Activated naive CD8-positive, alpha-beta T cell treated with anti-CD3 and anti-CD28 coated beads for 36 hours (primary cell): Measurements from ENCODE around the gene PTPRG. TPM values are rescaled to one million over a fixed set of nuclear protein-coding genes. Genes with fewer than 3 reads are reported as not detected.
"Not testable (repeated sequence)": the region's sequence is repeated elsewhere in the genome, so short reads cannot be mapped to it uniquely, and the experiment has no call there.

ENCODE experiments used
- DNase-seq: peaks from one replicate; pipeline ENCODE4 v3.0.0; 2021
- H3K27ac Mint-ChIP-seq: one replicate; pipeline ENCODE4 v1.8.0; 2022; ENCODE audit warnings: mild to moderate bottlenecking, moderate library complexity, mixed read lengths
- H3K27me3 Mint-ChIP-seq: one replicate; pipeline ENCODE4 v1.8.0; 2022; ENCODE audit warnings: mild to moderate bottlenecking, mixed read lengths
- H3K36me3 Mint-ChIP-seq: one replicate; pipeline ENCODE4 v1.8.0; 2021; ENCODE audit warnings: mild to moderate bottlenecking, mixed read lengths
- H3K4me1 Mint-ChIP-seq: one replicate; pipeline ENCODE4 v1.8.0; 2021; ENCODE audit warnings: mixed read lengths
- H3K4me3 Mint-ChIP-seq: one replicate; pipeline ENCODE4 v1.8.0; 2022; ENCODE audit warnings: mild to moderate bottlenecking, moderate library complexity, mixed read lengths
- H3K9me3 Mint-ChIP-seq: one replicate; pipeline ENCODE4 v1.8.0; 2022; ENCODE audit warnings: mixed read lengths
- total RNA-seq, 2 experiments: library from RNA; stranded (reverse); gene quantifications; one replicate each; pipeline ENCODE4 v1.2.3, GENCODE V29; 2021

Gene PTPRG
- total RNA-seq, 2 experiments from 2014 or later: 0.06 to 0.16 TPM

DNA sequence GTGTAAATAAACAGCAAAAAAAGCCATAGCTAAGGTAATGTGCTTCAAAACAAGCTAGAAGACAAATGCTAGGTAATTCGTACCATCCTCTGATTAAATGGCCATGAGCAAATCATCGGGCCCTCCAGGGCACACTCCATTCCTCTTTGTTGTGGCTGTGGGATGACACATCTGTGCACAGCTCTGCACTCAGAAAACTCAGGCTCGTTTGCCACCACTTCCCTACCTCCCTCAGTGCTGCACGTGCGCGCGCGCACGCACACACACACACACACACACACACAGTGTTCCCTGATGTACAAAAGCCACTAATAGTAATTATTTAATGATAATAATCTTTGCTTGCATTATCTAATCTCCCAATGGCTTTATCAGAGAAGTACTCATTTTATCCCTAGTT lies 475.4 kb downstream of the PTPRG start:
- Mint-ChIP-seq H3K4me1 (no peaks in the 10 kb centered on the region), H3K36me3 (no peaks in the 10 kb centered on the region), H3K4me3 (no peak overlapping the region), H3K27me3 (no peaks in the 10 kb centered on the region), H3K27ac (no peak overlapping the region), H3K9me3 (no peaks in the 10 kb centered on the region)
- DNase-seq: no peak

DNA sequence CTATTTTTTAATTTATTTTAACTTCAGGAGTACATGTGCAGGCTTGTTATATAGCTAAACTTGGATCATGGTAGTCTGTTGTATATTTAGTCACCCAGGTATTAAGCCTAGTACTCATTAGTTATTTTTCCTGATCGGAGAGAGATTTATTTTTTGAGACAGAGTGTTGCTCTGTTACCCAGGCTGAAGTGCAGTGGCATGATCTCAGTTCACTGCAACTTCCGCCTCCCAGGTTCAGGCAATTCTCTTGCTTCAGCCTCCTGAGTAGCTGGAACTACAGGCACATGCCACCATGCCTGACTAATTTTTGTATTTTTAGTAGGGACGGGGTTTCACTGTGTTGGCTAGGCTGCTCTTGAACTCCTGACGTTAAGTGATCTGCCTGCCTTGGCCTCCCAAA lies 477.4 kb downstream of the PTPRG start:
- H3K27me3 Mint-ChIP-seq, H3K9me3 Mint-ChIP-seq, H3K36me3 Mint-ChIP-seq, H3K27ac Mint-ChIP-seq, H3K4me3 Mint-ChIP-seq, H3K4me1 Mint-ChIP-seq, DNase-seq: not testable (repeated sequence)

DNA sequence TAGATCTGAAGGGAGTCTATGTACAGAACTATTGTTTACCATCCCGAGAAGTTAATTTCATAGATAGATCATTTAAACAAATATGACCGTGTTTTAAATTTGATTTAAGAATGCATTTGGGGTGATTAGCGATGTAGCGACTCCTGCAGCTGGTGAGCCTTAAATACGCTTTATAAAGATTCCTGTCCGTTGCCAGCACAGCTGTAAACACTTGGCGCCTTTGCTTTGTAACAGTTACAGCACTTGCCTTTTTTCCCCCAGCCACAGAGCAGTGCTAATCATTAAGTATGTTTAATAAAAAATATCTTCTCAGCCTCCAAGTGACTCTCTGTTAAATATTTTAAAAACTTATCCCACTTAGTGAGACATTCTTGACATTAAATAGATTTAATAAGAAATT lies 478.2 kb downstream of the PTPRG start:
- no peak for DNase-seq
- Mint-ChIP-seq H3K27ac (no peak overlapping the region), H3K4me3 (no peak overlapping the region), H3K36me3 (no peaks in the 10 kb centered on the region), H3K9me3 (no peaks in the 10 kb centered on the region), H3K4me1 (no peaks in the 10 kb centered on the region), H3K27me3 (peaks cover 3% of the 10 kb centered on the region)

DNA sequence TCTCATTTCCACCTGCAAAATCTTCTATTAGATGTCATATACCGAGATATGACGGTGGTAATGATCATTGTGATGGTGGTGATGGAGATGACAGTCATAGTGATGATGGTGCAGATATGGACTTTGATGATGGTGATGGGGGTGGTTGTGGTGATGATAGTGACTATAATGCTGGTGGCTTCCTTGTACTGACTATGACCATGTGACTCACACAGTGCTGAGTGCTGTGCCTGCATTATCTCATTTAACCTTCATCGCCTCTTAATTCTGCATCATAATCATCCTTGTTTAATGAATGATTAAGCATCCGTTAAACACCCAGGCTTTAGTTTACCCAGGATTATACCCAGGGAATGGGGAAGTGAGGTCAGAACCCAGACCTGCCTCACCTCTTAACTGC lies 480.3 kb downstream of the PTPRG start:
- H3K4me3 Mint-ChIP-seq: no peak overlapping the region

DNA sequence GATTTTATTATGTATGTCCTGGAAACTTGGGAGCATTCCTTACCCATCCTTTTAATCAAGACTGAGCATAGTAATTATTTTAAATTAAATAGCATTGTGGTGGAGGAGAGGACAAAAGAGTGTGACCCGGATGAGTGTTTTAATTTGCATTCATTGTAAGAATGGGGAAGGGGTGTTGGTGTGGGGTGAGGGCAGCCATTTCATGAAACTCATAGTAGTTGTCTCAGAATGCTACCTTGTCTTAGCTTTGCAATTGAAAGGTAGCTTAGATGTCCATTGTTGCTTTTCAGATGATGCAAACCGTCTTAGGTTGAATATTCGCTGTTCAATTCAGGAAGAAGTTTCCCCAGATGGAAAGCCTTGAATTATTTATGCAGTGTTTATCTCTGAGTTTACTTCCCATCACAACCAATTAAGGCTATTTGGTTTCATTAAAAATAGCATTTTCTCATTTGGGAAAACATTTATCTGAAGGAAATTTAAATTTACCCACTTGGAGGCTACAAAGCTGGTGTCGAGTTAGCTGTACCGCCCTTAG lies 483.6 kb downstream of the PTPRG start:
- no peak for DNase-seq
- peaks cover 3% of the 10 kb centered on the region for H3K27me3 Mint-ChIP-seq
- H3K36me3 Mint-ChIP-seq: no peaks in the 10 kb centered on the region
- H3K4me1 Mint-ChIP-seq: no peaks in the 10 kb centered on the region
- no peak overlapping the region for H3K4me3 Mint-ChIP-seq
- H3K9me3 Mint-ChIP-seq: no peaks in the 10 kb centered on the region
- H3K27ac Mint-ChIP-seq: no peak overlapping the region

More for the DNA sequence above, 480.3 kb downstream of the PTPRG start:
- Mint-ChIP-seq H3K4me1 (no peaks in the 10 kb centered on the region), H3K27ac (no peak overlapping the region), H3K9me3 (no peaks in the 10 kb centered on the region), H3K27me3 (peaks cover 3% of the 10 kb centered on the region), H3K36me3 (no peaks in the 10 kb centered on the region)
- no peak for DNase-seq

DNA sequence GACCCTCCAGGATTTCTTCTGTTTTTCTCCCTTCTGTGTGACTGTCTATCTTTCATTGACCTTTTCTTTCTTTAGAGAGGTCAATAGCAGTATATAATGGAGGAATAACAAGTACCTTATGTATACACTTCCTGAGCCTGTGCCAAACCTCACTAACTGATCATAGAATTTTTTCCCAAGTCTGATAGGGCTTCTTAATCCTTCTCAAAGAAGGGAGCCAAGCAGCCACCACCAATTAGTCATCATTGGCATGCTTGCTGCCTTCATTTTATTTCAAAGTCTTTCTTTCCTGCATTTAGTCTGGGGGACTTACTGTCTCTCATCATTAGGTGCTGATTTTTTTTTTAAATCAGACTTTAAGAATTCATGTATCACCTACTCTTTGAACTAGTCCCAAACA lies 485.0 kb downstream of the PTPRG start:
- no peaks in the 10 kb centered on the region for H3K36me3 Mint-ChIP-seq
- no peak for DNase-seq
- peaks cover 8% of the 10 kb centered on the region for H3K27me3 Mint-ChIP-seq
- no peak overlapping the region for H3K4me3 Mint-ChIP-seq
- H3K27ac Mint-ChIP-seq: no peak overlapping the region
- H3K4me1 Mint-ChIP-seq: no peaks in the 10 kb centered on the region
- H3K9me3 Mint-ChIP-seq: no peaks in the 10 kb centered on the region

DNA sequence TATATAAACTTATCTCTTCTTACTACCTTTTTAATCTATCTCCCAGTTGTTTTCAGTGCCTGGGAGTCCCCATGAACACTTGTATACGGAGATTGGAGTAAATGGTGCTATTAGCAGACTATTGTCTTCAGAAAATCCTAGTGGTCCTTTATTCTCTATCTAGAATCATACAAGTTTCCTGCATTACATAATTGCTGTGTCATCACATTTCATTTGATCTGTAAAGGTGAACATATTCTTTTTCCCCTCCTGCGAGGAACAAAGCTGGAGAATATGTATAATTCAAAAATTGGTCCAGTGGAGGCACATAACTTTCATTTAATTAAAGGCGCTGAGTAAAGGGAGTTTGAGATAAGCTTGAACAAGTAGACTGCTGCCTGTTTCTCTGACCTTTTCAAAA lies 487.2 kb downstream of the PTPRG start:
- no peak overlapping the region for H3K27ac Mint-ChIP-seq
- peaks cover 6% of the 10 kb centered on the region for H3K27me3 Mint-ChIP-seq
- no peaks in the 10 kb centered on the region for H3K9me3 Mint-ChIP-seq
- no peaks in the 10 kb centered on the region for H3K36me3 Mint-ChIP-seq
- H3K4me1 Mint-ChIP-seq: no peaks in the 10 kb centered on the region
- no peak overlapping the region for H3K4me3 Mint-ChIP-seq
- DNase-seq: no peak

DNA sequence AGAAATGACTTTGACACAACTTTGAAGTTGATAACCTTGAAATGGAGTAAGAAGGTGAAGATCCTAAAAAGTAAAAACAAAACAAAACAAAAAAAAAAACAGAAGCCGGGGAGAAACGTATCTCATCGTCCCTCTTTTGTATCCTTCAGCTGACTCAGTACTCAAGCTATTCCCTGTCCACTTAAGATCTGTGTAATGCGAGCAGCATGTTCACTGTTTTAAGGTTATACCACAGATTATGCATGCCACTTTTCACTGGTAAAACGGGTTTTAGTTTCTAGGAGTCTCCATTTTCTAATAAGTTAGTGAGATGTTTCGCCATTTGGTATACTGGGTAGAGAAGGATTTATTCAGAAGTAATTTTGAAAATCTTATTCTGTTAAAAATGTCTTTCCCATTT lies 487.7 kb downstream of the PTPRG start:
- H3K4me1 Mint-ChIP-seq: no peaks in the 10 kb centered on the region
- H3K27me3 Mint-ChIP-seq: peaks cover 5% of the 10 kb centered on the region
- no peak for DNase-seq
- no peak overlapping the region for H3K27ac Mint-ChIP-seq
- H3K4me3 Mint-ChIP-seq: no peak overlapping the region
- H3K9me3 Mint-ChIP-seq: no peaks in the 10 kb centered on the region
- H3K36me3 Mint-ChIP-seq: no peaks in the 10 kb centered on the region

DNA sequence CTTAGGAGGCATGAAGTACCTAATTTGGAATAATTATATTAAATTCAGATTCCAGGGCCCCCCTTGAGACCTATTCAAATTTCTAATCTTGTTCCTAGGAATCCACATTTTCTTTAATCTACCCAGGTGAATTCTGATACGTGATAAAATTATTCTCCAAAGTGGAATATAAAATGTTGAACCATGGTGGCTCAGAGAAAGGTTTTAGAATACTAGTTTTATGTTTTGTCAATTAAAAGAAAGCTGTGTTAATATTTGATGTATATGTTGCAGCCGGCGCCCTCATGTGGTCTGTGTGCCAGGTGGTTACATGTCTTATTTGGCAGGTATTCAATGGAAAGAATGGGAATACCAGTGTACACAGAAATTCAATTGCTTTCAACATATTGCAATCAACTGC lies 490.1 kb downstream of the PTPRG start:
- Mint-ChIP-seq H3K27me3 (peaks cover 5% of the 10 kb centered on the region), H3K36me3 (no peaks in the 10 kb centered on the region), H3K9me3 (no peaks in the 10 kb centered on the region), H3K4me1 (no peaks in the 10 kb centered on the region), H3K4me3 (no peak overlapping the region), H3K27ac (no peak overlapping the region)
- DNase-seq: no peak

DNA sequence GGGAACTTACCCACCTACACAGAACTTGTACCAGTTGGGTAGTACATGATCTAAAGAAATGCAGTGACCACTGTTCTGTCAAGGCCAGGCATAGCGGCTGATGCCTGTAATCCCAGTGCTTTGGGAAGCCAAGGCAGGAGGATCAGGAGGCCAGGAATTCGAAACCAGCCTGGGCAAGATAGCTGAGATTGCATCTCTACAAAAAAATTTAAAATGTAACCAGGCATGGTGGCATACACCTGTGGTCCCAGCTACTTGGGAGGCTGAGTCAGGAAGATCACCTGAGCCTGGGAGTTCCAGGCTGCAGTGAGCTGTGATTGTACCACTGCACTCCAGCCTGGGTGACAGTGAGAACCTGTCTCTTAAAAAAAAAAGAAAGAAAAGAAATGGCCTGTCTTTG lies 491.0 kb downstream of the PTPRG start:
- Mint-ChIP-seq H3K4me3 (no peak overlapping the region), H3K27ac (no peak overlapping the region), H3K9me3 (no peaks in the 10 kb centered on the region), H3K4me1 (no peaks in the 10 kb centered on the region), H3K36me3 (no peaks in the 10 kb centered on the region), H3K27me3 (peaks cover 5% of the 10 kb centered on the region)
- no peak for DNase-seq

DNA sequence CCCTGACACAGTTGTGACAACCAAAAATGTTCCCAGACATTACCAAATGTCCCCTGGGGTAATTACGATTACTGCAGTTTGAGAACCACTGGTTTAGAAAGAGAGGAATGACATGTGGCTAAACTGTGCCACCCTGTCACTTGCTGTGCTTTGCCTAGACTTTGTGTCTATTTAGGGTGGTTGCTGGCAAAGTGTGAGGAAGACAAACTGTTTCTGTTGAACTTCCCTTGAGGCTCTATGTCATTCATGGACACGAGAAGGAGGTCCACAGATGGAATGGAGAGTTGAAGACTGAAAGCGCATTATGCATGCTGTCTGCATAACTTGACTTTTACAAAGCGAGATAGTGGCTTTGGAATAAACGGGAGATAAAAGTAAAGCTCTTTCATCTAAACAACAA lies 495.3 kb downstream of the PTPRG start:
- no peaks in the 10 kb centered on the region for H3K4me1 Mint-ChIP-seq
- DNase-seq: no peak
- no peaks in the 10 kb centered on the region for H3K36me3 Mint-ChIP-seq
- H3K4me3 Mint-ChIP-seq: no peak overlapping the region
- peaks cover 1% of the 10 kb centered on the region for H3K9me3 Mint-ChIP-seq
- no peak overlapping the region for H3K27ac Mint-ChIP-seq
- no peaks in the 10 kb centered on the region for H3K27me3 Mint-ChIP-seq

DNA sequence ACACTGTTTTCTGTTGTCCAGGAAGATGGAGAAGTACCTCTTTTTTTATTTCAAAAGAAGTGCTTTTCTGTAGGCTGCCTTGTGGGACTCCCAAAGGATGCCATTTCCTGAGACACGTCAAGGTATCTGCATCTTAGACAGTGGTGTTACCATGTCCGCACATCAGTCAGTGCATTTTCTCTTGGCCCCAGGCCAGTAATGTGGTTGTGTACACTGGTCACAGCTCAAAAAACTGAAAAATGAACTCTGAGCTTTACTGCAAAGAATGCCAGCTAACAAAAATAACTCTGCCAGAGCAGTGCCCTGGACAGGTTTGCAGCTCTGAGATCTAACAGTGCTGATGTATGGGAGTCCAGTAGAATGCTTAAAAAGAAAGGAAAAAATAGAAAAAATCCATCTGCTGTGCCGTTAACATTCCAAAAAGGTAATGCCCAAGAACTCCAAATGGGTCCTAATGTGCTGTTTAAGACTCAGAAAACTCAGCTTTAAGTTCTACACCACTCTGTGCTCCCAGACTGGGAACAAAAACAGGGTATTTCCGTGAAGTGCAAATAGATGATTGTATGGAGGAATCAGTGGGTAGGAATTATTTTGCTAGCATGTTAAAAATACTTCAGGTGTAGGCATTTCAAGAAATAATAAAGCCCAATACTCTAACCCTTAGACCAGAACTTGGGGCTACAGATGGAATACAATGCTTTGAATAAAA lies 496.1 kb downstream of the PTPRG start:
- no peak for DNase-seq
- Mint-ChIP-seq H3K27ac (no peak overlapping the region), H3K9me3 (peaks cover 1% of the 10 kb centered on the region), H3K4me3 (no peak overlapping the region), H3K4me1 (no peaks in the 10 kb centered on the region), H3K36me3 (no peaks in the 10 kb centered on the region), H3K27me3 (peaks cover under 1% of the 10 kb centered on the region)

DNA sequence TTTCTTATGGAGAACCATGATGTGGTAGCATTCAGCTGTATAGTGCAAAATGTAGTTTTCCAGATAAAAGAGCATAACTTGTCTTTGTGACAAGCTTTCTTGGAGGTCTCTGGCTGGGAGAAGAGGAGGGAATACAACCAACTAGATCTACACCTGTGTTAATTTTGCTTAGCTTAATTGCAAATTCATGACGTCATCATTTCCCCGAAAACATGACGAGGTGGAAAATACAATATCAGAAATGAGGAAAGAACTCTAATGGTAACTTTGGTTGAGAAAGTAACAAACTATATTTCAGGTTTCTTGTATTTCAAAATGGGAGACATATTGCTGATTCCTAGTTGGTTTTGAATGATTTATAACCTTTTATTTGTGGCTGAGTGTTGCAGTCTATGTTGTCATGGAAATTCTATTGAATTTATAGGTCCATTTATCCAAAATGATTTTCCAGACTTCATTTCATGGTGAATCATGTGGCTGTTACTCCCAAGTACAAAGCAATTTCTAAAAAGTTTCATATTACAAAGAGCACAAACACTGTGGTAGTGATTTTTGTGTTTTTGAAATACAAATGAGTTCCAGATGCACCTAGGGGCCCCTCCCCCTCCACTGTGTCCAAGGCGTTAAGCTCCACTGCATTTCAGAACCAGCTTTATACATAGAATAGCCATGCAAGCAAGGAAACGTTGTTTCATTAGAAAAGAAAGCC lies 504.8 kb downstream of the PTPRG start:
- no peaks in the 10 kb centered on the region for H3K9me3 Mint-ChIP-seq
- peaks cover 13% of the 10 kb centered on the region for H3K27me3 Mint-ChIP-seq
- H3K4me3 Mint-ChIP-seq: no peak overlapping the region
- no peak overlapping the region for H3K27ac Mint-ChIP-seq
- no peaks in the 10 kb centered on the region for H3K36me3 Mint-ChIP-seq
- no peaks in the 10 kb centered on the region for H3K4me1 Mint-ChIP-seq
- DNase-seq: no peak

DNA sequence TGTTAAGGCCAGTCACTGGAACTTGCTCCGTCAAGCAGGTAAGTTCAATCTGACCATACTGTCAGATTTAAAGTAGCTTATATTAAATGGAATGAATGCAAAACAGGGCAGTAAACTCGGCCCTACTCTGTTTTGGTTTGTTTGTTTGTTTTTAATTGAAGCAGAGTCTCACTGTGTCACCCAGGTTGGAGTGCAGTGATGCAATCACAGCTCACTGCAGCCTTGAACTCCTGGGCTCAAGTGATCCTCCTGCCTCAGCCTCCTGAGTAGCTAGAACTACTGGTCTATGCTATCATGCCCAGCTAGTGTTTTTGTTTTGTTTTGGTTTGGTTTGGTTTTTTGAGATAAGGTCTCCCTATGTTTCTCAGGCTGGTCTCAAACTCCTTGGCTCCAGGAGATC lies 507.0 kb downstream of the PTPRG start:
- Mint-ChIP-seq H3K27ac (no peak overlapping the region), H3K9me3 (no peaks in the 10 kb centered on the region), H3K4me1 (no peaks in the 10 kb centered on the region), H3K27me3 (peaks cover 7% of the 10 kb centered on the region), H3K36me3 (no peaks in the 10 kb centered on the region), H3K4me3 (no peak overlapping the region)
- DNase-seq: no peak

DNA sequence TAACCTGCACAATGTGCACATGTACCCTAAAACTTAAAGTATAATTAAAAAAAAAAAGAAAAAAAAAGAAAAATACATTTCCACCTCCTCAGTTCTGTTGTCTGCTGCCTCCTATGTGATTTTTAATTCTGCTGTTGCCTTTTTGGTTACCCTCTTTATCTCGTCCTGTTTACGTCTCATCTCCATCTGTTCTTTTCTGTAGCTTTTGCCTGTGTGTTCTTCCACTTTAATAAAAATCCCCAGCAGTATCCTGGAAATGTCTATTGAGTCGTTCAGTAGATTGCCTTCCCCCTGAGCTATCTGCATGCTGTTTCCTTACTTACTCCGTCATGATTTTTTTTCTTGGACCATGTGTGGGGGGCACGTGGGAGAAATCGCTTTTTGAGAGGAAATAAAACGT lies 509.5 kb downstream of the PTPRG start:
- Mint-ChIP-seq H3K4me3 (no peak overlapping the region), H3K27me3 (peaks cover 7% of the 10 kb centered on the region), H3K27ac (no peak overlapping the region), H3K9me3 (no peaks in the 10 kb centered on the region), H3K4me1 (no peaks in the 10 kb centered on the region), H3K36me3 (no peaks in the 10 kb centered on the region)
- no peak for DNase-seq

DNA sequence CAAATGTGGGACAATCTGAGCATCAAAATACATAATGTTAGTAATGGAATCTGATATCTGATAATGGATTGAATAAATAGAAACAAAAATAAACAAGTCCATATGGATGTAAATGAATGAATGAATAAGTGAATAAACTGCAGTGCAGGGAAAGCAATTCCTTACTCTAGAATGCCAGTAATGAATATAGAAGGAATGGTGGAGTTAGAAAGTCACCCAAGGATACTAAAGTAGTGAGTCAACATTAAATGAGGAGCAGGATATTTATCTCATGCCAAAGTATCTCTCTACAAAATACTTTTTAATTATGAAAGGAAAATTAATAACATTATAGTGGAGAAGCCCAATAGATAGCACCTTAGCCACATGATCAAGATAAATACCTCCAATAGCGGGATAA lies 511.7 kb downstream of the PTPRG start:
- H3K4me3 Mint-ChIP-seq: no peak overlapping the region
- H3K9me3 Mint-ChIP-seq: no peaks in the 10 kb centered on the region
- H3K27ac Mint-ChIP-seq: no peak overlapping the region
- H3K4me1 Mint-ChIP-seq: no peaks in the 10 kb centered on the region
- peaks cover 7% of the 10 kb centered on the region for H3K27me3 Mint-ChIP-seq
- no peaks in the 10 kb centered on the region for H3K36me3 Mint-ChIP-seq
- no peak for DNase-seq
